Endothelial cell of umbilical vein (primary cell): ENCODE data around the gene DIS3L2. TPM values are rescaled to one million over a fixed set of nuclear protein-coding genes. Genes with fewer than 3 reads are reported as not detected.

ENCODE experiments used
- BruUV-seq: library from RNA; stranded (reverse); fragments of 400-500 nt; replicated peaks from 2 replicates; lab custom pipeline; 2021; lab: Mats Ljungman, UMichigan
- CTCF ChIA-PET: fragments of 300-600, 350-600 bp; sonication (Branson Sonifier 250); formaldehyde crosslinking; loops from one replicate; lab custom pipeline; 2021; ENCODE audit warnings: antibody characterized with exemption, inconsistent platforms; lab: Charles Lee
- POLR2A ChIA-PET: fragments of 300-600, 350-600 bp; sonication (Branson Sonifier 250); formaldehyde crosslinking; loops from one replicate; lab custom pipeline; 2021; ENCODE audit warnings: antibody characterized with exemption, inconsistent platforms; lab: Charles Lee
- DNase-seq: peaks from one replicate; pipeline ENCODE4 v3.0.0-alpha.2; 2011; ENCODE audit warnings: low read depth, low spot score
- FAIRE-seq: peaks from 2 replicates; lab custom pipeline; 2011; peaks lifted over from hg19 to GRCh38; lab: Jason Lieb, UNC
- H2AFZ ChIP-seq: 2 replicates; pipeline ENCODE4 v1.6.0; 2012; ENCODE audit warnings: low read depth, low read length, control low read depth, inconsistent platforms
- H3K27ac ChIP-seq: 2 replicates; pipeline ENCODE4 v1.5.1; 2011; ENCODE audit warnings: low read depth, mild to moderate bottlenecking, control low read depth, low read length, moderate library complexity; ENCODE audit not compliant: insufficient read depth
- H3K27me3 ChIP-seq, 2 experiments: 2 replicates each; pipeline versions ENCODE4 v1.6.0 to v1.6.1; 2011; ENCODE audit warnings: low read length in 2 of 2, mixed read lengths in 1 of 2; ENCODE audit not compliant: control insufficient read depth in 2 of 2, insufficient read depth in 2 of 2
- H3K36me3 ChIP-seq, 2 experiments: 2 replicates in 1 of 2; 3 replicates in 1 of 2; pipeline ENCODE4 v1.5.1; 2011; ENCODE audit warnings: low read length in 2 of 2, mild to moderate bottlenecking in 1 of 2, moderate library complexity in 1 of 2; ENCODE audit not compliant: control insufficient read depth in 2 of 2, insufficient read depth in 2 of 2; ENCODE audit errors: extremely low read depth in 1 of 2
- H3K4me1 ChIP-seq: 3 replicates; pipeline ENCODE4 v1.5.1; 2011; ENCODE audit warnings: mild to moderate bottlenecking, low read length; ENCODE audit not compliant: control insufficient read depth, insufficient read depth; ENCODE audit errors: extremely low read depth
- H3K4me2 ChIP-seq: 2 replicates; pipeline ENCODE4 v1.6.1; 2011; ENCODE audit warnings: low read length, control low read depth, mixed read lengths; ENCODE audit not compliant: insufficient read depth
- H3K4me3 ChIP-seq, 3 experiments: fragments of 200-600 bp in 1 of 3; sonication (generic), shearing (Covaris generic) in 1 of 3; replicated peaks in 1 of 3; 2 replicates each; pipeline ENCODE4 v1.5.1; 2011 to 2016; ENCODE audit warnings: control low read depth in 3 of 3, low read length in 3 of 3, mild to moderate bottlenecking in 2 of 3, inconsistent platforms in 1 of 3, low read depth in 1 of 3, moderate library complexity in 1 of 3; ENCODE audit not compliant: insufficient read depth in 1 of 3
- H3K79me2 ChIP-seq: 2 replicates; pipeline ENCODE4 v1.6.0; 2012; ENCODE audit warnings: low read length, inconsistent platforms; ENCODE audit not compliant: control insufficient read depth, insufficient read depth
- H3K9ac ChIP-seq: replicated peaks from 2 replicates; pipeline ENCODE3; 2011; ENCODE audit warnings: low read length, control low read depth; ENCODE audit not compliant: insufficient read depth; ENCODE audit errors: extremely low read depth
- H3K9me1 ChIP-seq: replicated peaks from 3 replicates; pipeline ENCODE4 v1.6.0; 2011; ENCODE audit warnings: mild to moderate bottlenecking, low read length; ENCODE audit not compliant: control insufficient read depth, insufficient read depth; ENCODE audit errors: extremely low read depth
- H3K9me3 ChIP-seq: replicated peaks from 2 replicates; pipeline ENCODE4 v1.5.1; 2012; ENCODE audit warnings: low read length, inconsistent platforms; ENCODE audit not compliant: control insufficient read depth, insufficient read depth
- H4K20me1 ChIP-seq: replicated peaks from 2 replicates; pipeline ENCODE3; 2011; ENCODE audit warnings: mild to moderate bottlenecking, low read length; ENCODE audit not compliant: control insufficient read depth, insufficient read depth; ENCODE audit errors: extremely low read depth
- CTCF ChIP-seq, 2 donors: IDR thresholded peaks; 1 replicate in 1 of 2; 2 replicates in 1 of 2; pipeline ENCODE4 v1.5.1; 2011; ENCODE audit warnings: low read length in 2 of 2, mild to moderate bottlenecking in 2 of 2, moderate library complexity in 2 of 2, control low read depth in 1 of 2, inconsistent platforms in 1 of 2, low read depth in 1 of 2; ENCODE audit not compliant: insufficient read depth in 1 of 2; ENCODE audit errors: extremely low read depth in 1 of 2
- EZH2 ChIP-seq: IDR thresholded peaks from 2 replicates; pipeline ENCODE4 v1.6.1; 2012; ENCODE audit warnings: borderline replicate concordance, low read depth, mild to moderate bottlenecking, moderate library complexity, low read length, inconsistent platforms; ENCODE audit not compliant: severe bottlenecking
- FOS ChIP-seq: IDR thresholded peaks from 2 replicates; pipeline ENCODE4 v1.6.1; 2011; ENCODE audit warnings: mild to moderate bottlenecking, low read length, moderate library complexity, borderline replicate concordance; ENCODE audit not compliant: insufficient read depth
- GATA2 ChIP-seq: IDR thresholded peaks from 2 replicates; pipeline ENCODE4 v1.7.0; 2011; ENCODE audit warnings: low read depth, mild to moderate bottlenecking, moderate library complexity, mixed read lengths, low read length; ENCODE audit not compliant: insufficient read length, insufficient read depth
- JUN ChIP-seq: IDR thresholded peaks from 2 replicates; pipeline ENCODE4 v1.6.1; 2011; ENCODE audit warnings: borderline replicate concordance, low read depth; ENCODE audit not compliant: insufficient read length, insufficient read depth
- MYC ChIP-seq: IDR thresholded peaks from one replicate; pipeline ENCODE4 v1.6.1; 2011; ENCODE audit warnings: mild to moderate bottlenecking, low read depth, low read length
- POLR2A ChIP-seq: IDR thresholded peaks from 2 replicates; pipeline ENCODE4 v1.6.1; 2012; ENCODE audit warnings: low read depth, mild to moderate bottlenecking, control low read depth, low read length
- POLR2AphosphoS5 ChIP-seq: IDR thresholded peaks from 2 replicates; pipeline ENCODE4 v1.6.1; 2012; ENCODE audit warnings: low read depth, mild to moderate bottlenecking, control low read depth, low read length, moderate library complexity; ENCODE audit not compliant: insufficient read depth
- dilution Hi-C: fragments of 300-500 bp; cut with MboI; formaldehyde crosslinking; loops from one replicate; pipeline ENCODE4 v1.15.0; 2019; ENCODE audit warnings: low sequenced_read_pairs; ENCODE audit not compliant: extremely low pct_ligation_motif_present
- intact Hi-C: fragments of 100-400 bp; cut with micrococcal nuclease; formaldehyde crosslinking; loops from one replicate; pipeline ENCODE4 v1.10.0; 2022
- polyA plus RNA-seq, 4 experiments: library from polyadenylated mRNA; depleted of rRNA in 3 of 4; stranded (reverse) in 3 of 4; unstranded in 1 of 4; fragments of >200 nt; gene quantifications; 2 replicates each; pipeline versions ENCODE4 v1.2.1 to v1.2.3, GENCODE V29; 2011 to 2012; ENCODE audit warnings: missing spikeins in 1 of 4
- total RNA-seq: library from RNA; stranded (reverse); gene quantifications from 2 replicates; pipeline ENCODE4 v1.2.3, GENCODE V29; 2021
- TF ChIP-seq, protein P1 (sequence below): IDR thresholded peaks from 2 replicates; pipeline ENCODE4 v1.6.1; 2011; ENCODE audit not compliant: insufficient read depth, insufficient read length

DIS3L2 gene
- total and polyA plus RNA-seq, 2 donors (not counting 3 experiments of a cell fraction or from before 2014, with no cell fraction given): 14.6 to 31.2 TPM

- H3K4me3 ChIP-seq: no peak overlapping the region
- intact Hi-C loops: no loop called here
- no peaks in the 10 kb centered on the region for H3K79me2 ChIP-seq
- FAIRE-seq (no peak), DNase-seq (no peak)
- POLR2A ChIA-PET: no interaction called here
- no TSS peak for BruUV-seq
- CTCF ChIA-PET: interaction anchor here (0.8 kb wide), 1 partner anchor 16 kb away, joined by 4 read pairs; no protein-coding TSS in a partner anchor
- H3K27ac ChIP-seq: no peak overlapping the region
- no peaks in the 10 kb centered on the region for H3K9me1 ChIP-seq
- H3K9me3 ChIP-seq: no peaks in the 10 kb centered on the region
- H3K9ac ChIP-seq: no peak overlapping the region
- no peaks in the 10 kb centered on the region for H4K20me1 ChIP-seq
- H3K4me1 ChIP-seq: no peaks in the 10 kb centered on the region
- TF ChIP-seq EZH2 (no peak), MYC (no peak), JUN (no peak), FOS (no peak), POLR2A (no peak)
- peaks cover 24 to 32% of the 10 kb centered on the region in 2 experiments for H3K27me3 ChIP-seq
- H3K4me2 ChIP-seq: no peak overlapping the region
- no peak overlapping the region for H2AFZ ChIP-seq
- dilution Hi-C loops: no loop called here
- no peaks in the 10 kb centered on the region for H3K36me3 ChIP-seq
These were observed 388.0 kb downstream of the DIS3L2 start for GRCh38 chr2:232349546-232349945.

GRCh38 chr2:232349946-232350635, 388.6 kb downstream of the DIS3L2 start:
- no peaks in the 10 kb centered on the region for H3K9me3 ChIP-seq
- H3K9me1 ChIP-seq: no peaks in the 10 kb centered on the region
- no peaks in the 10 kb centered on the region for H3K4me1 ChIP-seq
- H3K9ac ChIP-seq: no peak overlapping the region
- no peak for DNase-seq
- H3K27me3 ChIP-seq: peaks cover 24 to 32% of the 10 kb centered on the region in 2 experiments
- CTCF ChIA-PET: interaction anchor here (0.8 kb wide), 1 partner anchor 16 kb away, joined by 4 read pairs; no protein-coding TSS in a partner anchor
- no TSS peak for BruUV-seq
- H3K36me3 ChIP-seq: no peaks in the 10 kb centered on the region
- H4K20me1 ChIP-seq: no peaks in the 10 kb centered on the region
- POLR2A ChIA-PET: no interaction called here
- no peak overlapping the region for H3K4me2 ChIP-seq
- TF ChIP-seq, protein P1, sequence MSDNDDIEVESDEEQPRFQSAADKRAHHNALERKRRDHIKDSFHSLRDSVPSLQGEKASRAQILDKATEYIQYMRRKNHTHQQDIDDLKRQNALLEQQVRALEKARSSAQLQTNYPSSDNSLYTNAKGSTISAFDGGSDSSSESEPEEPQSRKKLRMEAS: no peak
- no peak for TF ChIP-seq EZH2
- no peak for TF ChIP-seq FOS
- TF ChIP-seq MYC: no peak
- no peak for TF ChIP-seq POLR2A
- TF ChIP-seq POLR2AphosphoS5: no peak
- TF ChIP-seq GATA2: no peak
- TF ChIP-seq JUN: no peak
- TF ChIP-seq CTCF (IDR thresholded peaks at IDR 0.05; ENCODE audit: extremely low read depth in 1 of 2, insufficient read depth in 1 of 2, low read depth in 1 of 2, low read length in 2 of 2): no peak
- no peak overlapping the region for H2AFZ ChIP-seq
- intact Hi-C loops: no loop called here
- H3K79me2 ChIP-seq: no peaks in the 10 kb centered on the region
- FAIRE-seq: no peak
- no peak overlapping the region for H3K4me3 ChIP-seq
- dilution Hi-C loops: no loop called here
- H3K27ac ChIP-seq: no peak overlapping the region
